H9 (cell line): Measurements from ENCODE around the gene BBS1. TPM values are rescaled to one million over a fixed set of nuclear protein-coding genes. Genes with fewer than 3 reads are reported as not detected.

ENCODE experiments used
- DNase-seq: peaks from one replicate; pipeline ENCODE4 v3.0.0-alpha.2; 2017
- H2AFZ ChIP-seq: one replicate; pipeline ENCODE4 v1.6.1; 2013; ENCODE audit warnings: mild to moderate bottlenecking, low read length, control low read depth, moderate library complexity
- H2AK5ac ChIP-seq: 2 replicates; pipeline ENCODE4 v1.6.1; 2013; ENCODE audit warnings: low read length, control low read depth, mixed read lengths; ENCODE audit not compliant: insufficient read length
- H2BK120ac ChIP-seq: one replicate; pipeline ENCODE4 v1.6.1; 2013; ENCODE audit warnings: low read depth, mild to moderate bottlenecking, low read length, control low read depth, inconsistent platforms; ENCODE audit not compliant: poor library complexity, severe bottlenecking
- H2BK12ac ChIP-seq: 2 replicates; pipeline ENCODE4 v1.6.1; 2013; ENCODE audit warnings: low read length, control low read depth, mixed read lengths, low read depth; ENCODE audit not compliant: insufficient read length
- H2BK15ac ChIP-seq: 2 replicates; pipeline ENCODE4 v1.6.1; 2013; ENCODE audit warnings: low read depth, low read length, control low read depth
- H2BK20ac ChIP-seq: one replicate; pipeline ENCODE4 v1.6.1; 2013; ENCODE audit warnings: low read depth, mild to moderate bottlenecking, low read length, control low read depth, inconsistent platforms; ENCODE audit not compliant: poor library complexity, severe bottlenecking
- H2BK5ac ChIP-seq: 2 replicates; pipeline ENCODE4 v1.6.1; 2013; ENCODE audit warnings: low read length, control low read depth, mixed read lengths; ENCODE audit not compliant: insufficient read length
- H3K14ac ChIP-seq: 2 replicates; pipeline ENCODE4 v1.6.1; 2013; ENCODE audit warnings: low read length, control low read depth; ENCODE audit not compliant: insufficient read depth
- H3K18ac ChIP-seq: 2 replicates; pipeline ENCODE4 v1.6.1; 2013; ENCODE audit warnings: low read depth, mild to moderate bottlenecking, mixed read lengths, low read length, control low read depth; ENCODE audit not compliant: insufficient read length
- H3K23ac ChIP-seq: 2 replicates; pipeline ENCODE4 v1.6.1; 2013; ENCODE audit warnings: low read length, control low read depth, mixed read lengths, low read depth; ENCODE audit not compliant: insufficient read length
- H3K23me2 ChIP-seq: 2 replicates; pipeline ENCODE4 v1.6.1; 2013; ENCODE audit warnings: low read depth, mild to moderate bottlenecking, mixed read lengths, low read length, control low read depth; ENCODE audit not compliant: insufficient read length, poor library complexity, severe bottlenecking
- H3K27ac ChIP-seq: 2 replicates; pipeline ENCODE4 v1.5.1; 2013; ENCODE audit warnings: low read length, control low read depth, mixed read lengths, low read depth; ENCODE audit not compliant: insufficient read length
- H3K27me3 ChIP-seq: 2 replicates; pipeline ENCODE4 v1.6.1; 2013; ENCODE audit warnings: low read length, control low read depth, inconsistent platforms; ENCODE audit not compliant: insufficient read depth
- H3K4ac ChIP-seq: 2 replicates; pipeline ENCODE4 v1.6.1; 2013; ENCODE audit warnings: low read depth, mild to moderate bottlenecking, control low read depth, inconsistent platforms, low read length, moderate library complexity
- H3K4me1 ChIP-seq: 2 replicates; pipeline ENCODE4 v1.6.1; 2013; ENCODE audit warnings: low read length, control low read depth, inconsistent platforms; ENCODE audit not compliant: insufficient read depth
- H3K4me2 ChIP-seq: 2 replicates; pipeline ENCODE4 v1.6.1; 2013; ENCODE audit warnings: low read length, control low read depth, mixed read lengths; ENCODE audit not compliant: insufficient read length, insufficient read depth
- H3K56ac ChIP-seq: 2 replicates; pipeline ENCODE4 v1.6.1; 2013; ENCODE audit warnings: low read depth, mild to moderate bottlenecking, mixed read lengths, low read length, control low read depth; ENCODE audit not compliant: insufficient read length
- H3K79me1 ChIP-seq: 2 replicates; pipeline ENCODE4 v1.6.1; 2013; ENCODE audit warnings: low read depth, mild to moderate bottlenecking, moderate library complexity, low read length, control low read depth, inconsistent platforms; ENCODE audit not compliant: insufficient read depth, poor library complexity, severe bottlenecking
- H3K79me2 ChIP-seq: 2 replicates; pipeline ENCODE4 v1.6.1; 2013; ENCODE audit warnings: low read length, control low read depth, inconsistent platforms; ENCODE audit not compliant: insufficient read depth
- H3K9ac ChIP-seq: 2 replicates; pipeline ENCODE4 v1.6.1; 2013; ENCODE audit warnings: low read length, control low read depth, mixed read lengths; ENCODE audit not compliant: insufficient read length; ENCODE audit errors: extremely low read depth
- H3K9me3 ChIP-seq: one replicate; pipeline ENCODE4 v1.6.1; 2013; ENCODE audit warnings: low read depth, low read length, inconsistent platforms; ENCODE audit not compliant: control insufficient read depth
- H3T11ph ChIP-seq: one replicate; pipeline ENCODE4 v1.6.1; 2013; ENCODE audit warnings: mild to moderate bottlenecking, low read length, control low read depth, inconsistent platforms
- H4K20me1 ChIP-seq: one replicate; pipeline ENCODE4 v1.6.1; 2013; ENCODE audit not compliant: control insufficient read depth, insufficient read length, insufficient read depth
- H4K5ac ChIP-seq: 2 replicates; pipeline ENCODE4 v1.6.1; 2013; ENCODE audit warnings: low read depth, mild to moderate bottlenecking, mixed read lengths, low read length, control low read depth; ENCODE audit not compliant: insufficient read length
- H4K8ac ChIP-seq: replicated peaks from 2 replicates; pipeline ENCODE4 v1.6.1; 2013; ENCODE audit warnings: low read length, control low read depth, mixed read lengths, low read depth; ENCODE audit not compliant: insufficient read length
- H4K91ac ChIP-seq: 2 replicates; pipeline ENCODE4 v1.6.1; 2013; ENCODE audit warnings: low read depth, mild to moderate bottlenecking, moderate library complexity, mixed read lengths, low read length, control low read depth; ENCODE audit not compliant: insufficient read length
- H3K27ac Mint-ChIP-seq, 3 experiments: 2 replicates in 2 of 3; 3 replicates in 1 of 3; pipeline ENCODE4 v1.8.0; 2020 to 2021; ENCODE audit warnings: mixed read lengths in 3 of 3, mild to moderate bottlenecking in 1 of 3, moderate library complexity in 1 of 3
- H3K27me3 Mint-ChIP-seq: 2 replicates; pipeline ENCODE4 v1.8.0; 2021; ENCODE audit warnings: low read depth, mild to moderate bottlenecking, moderate library complexity, mixed read lengths
- H3K36me3 Mint-ChIP-seq, 3 experiments: 2 replicates in 2 of 3; 3 replicates in 1 of 3; pipeline ENCODE4 v1.8.0; 2020 to 2021; ENCODE audit warnings: low read depth in 3 of 3, mixed read lengths in 3 of 3; ENCODE audit not compliant: insufficient read depth in 1 of 3
- H3K4me1 Mint-ChIP-seq, 2 experiments: 2 replicates each; pipeline ENCODE4 v1.8.0; 2020; ENCODE audit warnings: mixed read lengths in 2 of 2
- H3K4me3 Mint-ChIP-seq, 2 experiments: 2 replicates in 1 of 2; 3 replicates in 1 of 2; pipeline ENCODE4 v1.8.0; 2020 to 2021; ENCODE audit warnings: mild to moderate bottlenecking in 2 of 2, mixed read lengths in 2 of 2, moderate library complexity in 1 of 2
- H3K9me3 Mint-ChIP-seq, 2 experiments: 2 replicates in 1 of 2; 3 replicates in 1 of 2; pipeline ENCODE4 v1.8.0; 2020; ENCODE audit warnings: mild to moderate bottlenecking in 2 of 2, mixed read lengths in 2 of 2, moderate library complexity in 1 of 2
- WGBS: extraction: QIAGEN DNeasy Blood & Tissue Kit; methylation state at CpG from one replicate; pipeline ENCODE4 v1.1.7; 2013; ENCODE audit warnings: missing lambda C conversion rate, low lambda C conversion rate, mixed read lengths; ENCODE audit not compliant: insufficient read length; ENCODE audit errors: extremely low coverage; 5-methylcytosine and 5-hydroxymethylcytosine counted together
- total RNA-seq: library from RNA; stranded (reverse); gene quantifications from 2 replicates; pipeline ENCODE4 v1.2.1, GENCODE V29; 2021
- TF ChIP-seq, protein P1 (sequence below): fragments of 200-600 bp; sonication (generic); conservative IDR thresholded peaks from 3 replicates; pipeline ENCODE4 v1.8.0; 2021; ENCODE audit warnings: antibody characterized with exemption, mild to moderate bottlenecking

Gene BBS1
- total RNA-seq, 1 experiment from 2014 or later: 27.2 TPM

DNA sequence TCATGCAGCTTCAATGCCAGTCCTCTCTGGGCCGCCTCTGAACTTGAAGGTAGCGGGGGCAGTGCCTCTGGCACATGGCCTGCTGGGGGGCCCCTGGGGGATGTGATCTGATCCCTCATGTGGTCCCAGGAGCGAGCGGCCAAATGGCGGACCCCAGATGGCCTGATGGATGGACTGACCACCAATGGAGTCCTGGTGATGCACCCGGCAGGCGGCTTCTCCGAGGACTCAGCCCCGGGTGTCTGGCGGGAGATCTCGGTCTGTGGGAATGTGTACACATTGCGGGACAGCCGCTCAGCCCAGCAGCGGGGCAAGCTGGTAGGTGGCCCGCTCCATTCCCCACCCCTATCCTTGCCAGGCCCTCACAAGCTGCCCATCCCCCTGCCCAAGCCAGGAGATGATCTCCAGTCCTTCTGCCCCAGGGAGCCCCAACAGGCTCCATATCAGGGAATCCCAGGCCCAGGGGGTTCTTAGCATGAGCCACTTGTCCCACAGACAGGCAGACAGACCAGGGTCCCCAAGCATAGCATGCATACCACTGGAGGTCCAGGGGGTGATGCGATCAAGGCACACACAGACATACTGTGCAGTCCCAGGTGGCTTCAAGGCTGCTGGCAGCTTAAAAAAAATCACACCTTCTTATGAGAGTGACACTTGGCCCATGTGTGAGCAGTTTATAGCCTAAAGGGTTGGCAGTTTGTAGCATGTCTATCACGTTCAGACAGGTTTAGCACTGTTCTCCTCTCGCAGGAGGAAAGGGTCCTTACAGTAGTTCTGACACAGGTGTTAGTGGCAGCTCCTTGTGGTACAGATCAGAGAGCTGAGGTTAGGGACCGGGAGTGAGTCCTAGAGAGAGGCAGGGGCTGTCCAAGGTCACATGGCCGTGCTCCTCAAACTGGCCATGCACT, 36.6 kb upstream of the BBS1 start:
- Histone ChIP-seq H2BK20ac (no peak overlapping the region), H3K4me2 (no peak overlapping the region), H3K4me1 (no peaks in the 10 kb centered on the region), H3K27ac (no peak overlapping the region), H3K79me2 (no peaks in the 10 kb centered on the region), H3K9me3 (no peaks in the 10 kb centered on the region), H3K56ac (no peak overlapping the region), H4K8ac (no peak overlapping the region), H3K23ac (no peak overlapping the region), H4K20me1 (no peaks in the 10 kb centered on the region), H3K4ac (no peak overlapping the region), H3K27me3 (no peaks in the 10 kb centered on the region), H3K79me1 (no peaks in the 10 kb centered on the region), H3T11ph (no peak overlapping the region), H2AK5ac (no peak overlapping the region), H2BK120ac (no peak overlapping the region), H2AFZ (no peak overlapping the region), H3K18ac (no peak overlapping the region), H2BK12ac (no peak overlapping the region), H3K14ac (no peak overlapping the region), H3K23me2 (no peaks in the 10 kb centered on the region), H3K9ac (no peak overlapping the region), H4K91ac (no peak overlapping the region), H2BK5ac (no peak overlapping the region), H4K5ac (no peak overlapping the region), H2BK15ac (no peak overlapping the region)
- Mint-ChIP-seq H3K36me3 (peaks cover 3 to 27% (median 23%) of the 10 kb centered on the region in 3 experiments; a peak in 5 of 7 replicates), H3K4me3 (no peak overlapping the region), H3K9me3 (no peaks in the 10 kb centered on the region), H3K27ac (peak overlapping the region in 2 of 3 experiments; percentile 44 to 62; a peak in 1 of 7 replicates), H3K27me3 (no peaks in the 10 kb centered on the region), H3K4me1 (peaks cover 29 to 37% of the 10 kb centered on the region in 2 experiments)
- no peak for DNase-seq
- TF ChIP-seq, protein P1, sequence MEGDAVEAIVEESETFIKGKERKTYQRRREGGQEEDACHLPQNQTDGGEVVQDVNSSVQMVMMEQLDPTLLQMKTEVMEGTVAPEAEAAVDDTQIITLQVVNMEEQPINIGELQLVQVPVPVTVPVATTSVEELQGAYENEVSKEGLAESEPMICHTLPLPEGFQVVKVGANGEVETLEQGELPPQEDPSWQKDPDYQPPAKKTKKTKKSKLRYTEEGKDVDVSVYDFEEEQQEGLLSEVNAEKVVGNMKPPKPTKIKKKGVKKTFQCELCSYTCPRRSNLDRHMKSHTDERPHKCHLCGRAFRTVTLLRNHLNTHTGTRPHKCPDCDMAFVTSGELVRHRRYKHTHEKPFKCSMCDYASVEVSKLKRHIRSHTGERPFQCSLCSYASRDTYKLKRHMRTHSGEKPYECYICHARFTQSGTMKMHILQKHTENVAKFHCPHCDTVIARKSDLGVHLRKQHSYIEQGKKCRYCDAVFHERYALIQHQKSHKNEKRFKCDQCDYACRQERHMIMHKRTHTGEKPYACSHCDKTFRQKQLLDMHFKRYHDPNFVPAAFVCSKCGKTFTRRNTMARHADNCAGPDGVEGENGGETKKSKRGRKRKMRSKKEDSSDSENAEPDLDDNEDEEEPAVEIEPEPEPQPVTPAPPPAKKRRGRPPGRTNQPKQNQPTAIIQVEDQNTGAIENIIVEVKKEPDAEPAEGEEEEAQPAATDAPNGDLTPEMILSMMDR: no peak
- WGBS: no CpG with 5 or more reads among the region's 20 CpGs
